Activated naive CD8-positive, alpha-beta T cell treated with anti-CD3 and anti-CD28 coated beads, Interleukin-2, amount 50 U/mL, for 16 hours (primary cell): Measurements from ENCODE around the gene HES1.

ENCODE experiments used
- DNase-seq: peaks from one replicate; pipeline ENCODE4 v3.0.0-alpha.2; 2020; ENCODE audit warnings: low read depth, low spot score

The HES1 gene

DNA sequence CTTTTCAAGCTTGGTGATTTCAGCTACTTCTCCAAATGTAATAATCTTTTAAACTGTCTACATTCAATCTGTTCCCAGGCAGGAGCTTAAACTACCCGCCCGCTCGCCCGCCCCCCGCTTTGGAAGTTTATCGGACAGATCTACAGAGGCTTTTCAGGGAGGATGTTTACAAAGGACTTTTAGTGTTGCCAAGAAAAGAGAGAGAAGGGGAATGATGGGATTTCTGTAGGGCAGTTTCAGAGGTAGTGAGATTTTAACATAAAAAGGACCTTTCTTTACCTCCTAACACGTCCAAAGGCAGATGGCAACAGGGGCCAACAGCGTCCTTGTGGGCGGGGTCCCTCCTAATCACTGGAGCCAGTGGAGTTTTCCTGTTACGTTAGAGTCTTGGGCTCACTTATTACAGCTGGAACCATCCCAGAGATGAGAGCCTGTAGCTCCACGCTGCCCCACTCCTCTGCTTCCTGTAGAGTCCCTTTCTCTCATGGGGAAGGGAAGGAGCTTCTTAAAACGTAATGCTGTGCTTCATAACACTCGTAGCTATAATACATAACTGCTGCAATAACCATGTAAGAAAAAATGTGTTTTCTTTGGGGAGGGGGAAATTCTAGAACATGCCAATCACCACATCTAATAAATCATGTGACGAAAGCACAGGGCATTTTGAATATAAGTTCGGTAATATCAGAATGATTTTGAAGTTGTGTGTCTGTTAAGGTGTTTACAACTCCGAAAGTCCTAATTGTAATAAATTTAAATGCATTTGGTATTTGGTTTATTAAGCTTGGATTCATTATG, 30.9 kb downstream of the HES1 start:
- no peak for DNase-seq

DNA sequence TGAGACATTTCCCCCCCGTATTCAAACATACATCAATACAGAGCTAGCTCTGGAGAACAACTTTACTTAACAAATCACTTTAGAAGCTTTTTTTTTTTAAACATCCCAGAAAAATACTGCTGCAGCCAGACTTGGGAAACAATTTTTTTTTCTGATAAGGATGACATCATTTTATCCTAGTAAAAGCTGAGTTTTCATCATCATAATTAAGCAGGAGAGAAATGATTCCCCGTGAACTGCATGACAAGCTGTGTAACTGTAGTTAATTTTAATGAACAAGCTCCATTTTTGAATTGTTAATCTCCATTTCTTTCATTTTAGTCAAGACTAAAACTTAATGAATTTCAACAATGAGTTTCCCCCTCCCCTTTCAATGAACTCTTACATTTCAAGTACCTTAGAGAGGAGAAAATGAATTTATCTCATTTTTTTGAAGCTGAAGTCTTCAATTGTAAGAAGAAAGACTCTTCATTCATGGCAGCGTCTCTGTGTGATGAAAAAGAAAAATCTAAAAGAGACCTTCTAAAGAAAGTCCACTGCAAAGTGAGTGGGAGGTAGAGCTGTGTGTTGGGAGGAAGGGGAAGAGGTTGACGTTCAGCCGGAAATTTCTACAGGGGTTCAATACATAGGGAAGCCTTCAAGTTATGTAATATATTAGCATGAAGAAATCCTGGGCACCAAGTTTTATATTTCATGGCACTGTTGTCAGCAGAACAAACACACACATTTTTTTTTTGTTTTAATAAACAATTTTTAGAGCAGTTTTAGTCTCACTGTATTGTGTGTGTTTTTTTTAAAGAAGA, 31.7 kb downstream of the HES1 start:
- no peak for DNase-seq

DNA sequence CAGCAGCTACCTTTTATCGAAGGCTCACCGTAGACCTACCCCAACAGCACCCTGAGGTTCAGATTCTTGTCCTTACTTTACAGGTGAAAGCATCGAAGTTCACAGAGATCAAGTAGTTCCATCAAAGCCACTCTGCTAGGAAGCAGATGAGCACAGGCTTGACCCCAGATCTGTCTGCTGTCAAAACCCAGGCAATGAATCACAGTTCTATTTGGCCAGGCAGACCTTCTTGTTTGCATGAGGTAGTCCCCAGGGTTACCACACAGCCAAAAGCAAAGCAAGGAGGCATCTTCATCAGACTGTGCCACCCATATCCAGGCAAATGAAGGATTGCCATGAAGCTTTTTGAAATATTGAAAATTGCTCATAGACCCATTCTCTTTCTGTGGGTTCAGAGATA, 33.0 kb downstream of the HES1 start:
- DNase-seq, result no peak

DNA sequence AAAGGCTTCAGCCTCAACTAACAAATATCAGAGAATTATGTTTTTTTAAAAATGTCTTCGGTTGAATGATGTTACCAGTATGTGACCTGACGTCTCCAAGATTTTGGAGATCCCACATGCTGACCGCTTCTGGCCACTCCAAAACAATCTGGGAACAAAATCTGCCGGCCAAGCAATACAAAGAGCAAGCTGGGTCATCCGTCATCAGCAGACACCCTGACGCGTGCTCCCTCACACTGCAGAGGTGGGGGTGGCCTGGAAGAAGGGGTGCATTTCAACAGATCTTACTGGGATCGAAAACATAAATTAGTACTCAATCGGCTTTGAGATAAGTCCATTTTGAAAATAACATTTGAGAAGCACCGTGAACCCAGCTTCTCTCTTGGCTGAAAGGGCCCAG, 33.6 kb downstream of the HES1 start:
- no peak for DNase-seq

DNA sequence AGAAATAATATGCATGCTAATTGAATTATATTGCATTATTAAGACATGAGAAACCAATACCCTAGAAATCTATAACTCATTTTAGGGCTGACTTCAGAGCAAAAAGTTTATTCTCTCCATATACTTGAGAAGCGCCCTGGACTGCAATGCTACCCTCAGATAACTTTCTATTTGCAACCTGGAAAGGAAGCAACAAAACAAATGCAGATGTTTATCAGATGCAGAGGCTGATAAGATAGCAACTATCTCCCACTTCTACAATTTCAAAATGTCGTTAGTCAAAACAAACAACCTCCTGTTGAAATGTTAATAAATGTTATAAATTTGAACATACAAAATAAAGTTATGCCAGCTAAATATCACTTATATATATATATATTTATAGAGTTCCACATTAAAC, 34.8 kb downstream of the HES1 start:
- no peak for DNase-seq

DNA sequence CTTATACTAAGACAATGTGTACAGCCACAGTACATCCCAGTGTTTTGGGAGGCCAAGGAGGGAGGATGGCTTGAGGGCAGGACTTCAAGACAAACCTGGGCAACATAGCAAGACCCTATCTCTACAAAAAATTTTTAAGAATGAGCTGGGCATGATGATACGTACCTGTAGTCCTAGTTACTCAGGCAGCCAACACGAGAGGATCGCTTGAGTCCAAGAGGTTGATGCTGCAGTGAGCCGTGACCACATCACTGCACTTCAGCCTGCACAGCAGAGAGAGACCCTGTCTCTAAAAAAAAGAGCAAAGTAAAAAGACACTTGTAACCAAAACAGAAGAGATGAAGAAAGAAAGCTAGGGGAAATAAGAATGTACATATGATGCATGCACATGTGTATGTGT, 38.5 kb downstream of the HES1 start:
- DNase-seq, result no peak

DNA sequence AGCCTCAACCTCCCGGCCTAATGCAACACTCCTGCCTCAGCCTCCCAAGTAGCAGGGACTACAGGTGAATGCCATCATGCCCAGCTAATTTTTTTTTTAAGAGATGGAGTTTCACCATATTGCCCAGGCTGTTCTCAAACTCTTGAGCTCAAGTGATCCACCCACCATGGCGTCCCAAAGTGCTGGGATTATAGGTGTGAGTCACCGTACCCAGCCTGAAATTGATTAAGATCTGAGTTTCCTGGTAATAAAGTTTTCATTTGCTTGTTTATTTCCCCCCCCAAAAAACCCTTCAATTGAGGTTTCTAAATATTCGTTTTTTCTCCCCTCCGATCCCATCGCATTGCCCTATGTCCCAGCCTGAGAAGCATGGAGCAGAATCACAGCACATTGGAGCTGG, 39.0 kb downstream of the HES1 start:
- no peak for DNase-seq

DNA sequence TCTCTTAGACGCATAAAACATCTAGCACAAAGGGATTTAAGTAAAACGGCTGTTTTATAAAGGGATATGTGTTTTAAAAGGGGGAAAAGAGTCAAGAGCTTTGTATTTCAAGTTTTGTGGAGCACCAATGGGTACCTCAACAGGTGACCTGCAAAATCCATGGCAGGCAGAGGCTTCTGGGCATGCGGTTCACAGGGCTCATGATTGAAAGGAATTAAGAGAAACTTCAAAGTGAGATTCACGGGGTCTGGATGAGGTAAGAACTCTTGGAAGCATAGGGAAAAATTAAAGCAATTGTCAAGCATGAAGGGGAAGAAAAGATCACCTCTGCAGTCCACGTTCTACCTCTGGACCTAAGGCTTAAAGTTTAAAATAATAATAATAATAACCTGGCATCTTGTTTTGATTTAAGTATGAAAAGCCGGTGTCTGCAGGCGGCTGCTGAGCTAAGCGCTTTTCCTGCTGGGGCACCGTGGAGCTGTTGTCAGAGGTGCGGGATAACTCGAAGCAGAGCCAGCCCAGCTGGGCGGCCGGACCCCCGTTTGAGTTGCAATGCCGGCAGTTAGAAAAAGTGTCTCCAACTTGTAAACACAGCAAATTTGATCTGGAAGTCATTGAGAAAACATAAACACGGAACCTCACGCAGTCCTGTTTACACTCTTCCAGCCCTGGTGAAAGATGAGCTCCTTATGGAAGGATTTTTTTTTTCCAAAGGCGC, 40.5 kb downstream of the HES1 start:
- DNase-seq, result no peak

DNA sequence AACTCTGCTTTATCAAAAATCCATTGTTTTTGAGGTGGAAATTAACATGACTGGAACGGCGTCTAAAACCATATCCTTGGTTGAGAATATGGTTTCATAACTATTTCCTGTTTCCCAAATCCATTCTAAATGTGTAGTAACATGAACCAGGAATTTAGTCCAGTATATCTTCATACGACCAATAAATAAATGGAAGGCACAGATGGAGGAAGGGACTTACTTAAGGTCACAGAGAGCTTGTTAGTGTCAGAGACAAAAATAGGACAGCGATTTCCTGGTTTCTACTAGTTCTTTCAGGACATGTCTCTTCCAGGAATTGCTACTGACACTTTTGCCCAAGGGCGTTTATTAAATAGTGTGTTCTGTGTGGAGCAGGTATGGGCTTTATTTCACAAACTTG, 41.2 kb downstream of the HES1 start:
- no peak for DNase-seq

DNA sequence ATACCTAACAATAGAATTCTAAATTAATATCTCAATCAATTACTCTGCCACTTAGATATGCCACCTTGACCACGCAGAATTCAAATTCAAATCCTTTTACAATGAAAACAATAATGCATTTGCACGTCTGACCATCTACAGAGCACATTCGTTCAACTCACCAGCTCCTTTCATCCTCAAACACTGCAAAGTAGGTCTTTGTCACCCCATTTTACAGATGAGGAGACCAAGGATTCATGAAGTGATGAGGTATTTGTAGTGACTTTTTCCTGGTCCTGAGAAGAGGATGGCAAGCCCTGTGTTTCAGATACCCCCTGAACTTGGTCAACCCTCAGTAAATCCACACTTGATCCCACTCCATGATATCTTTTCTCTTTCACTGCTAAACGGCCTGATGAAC, 42.2 kb downstream of the HES1 start:
- no peak for DNase-seq

DNA sequence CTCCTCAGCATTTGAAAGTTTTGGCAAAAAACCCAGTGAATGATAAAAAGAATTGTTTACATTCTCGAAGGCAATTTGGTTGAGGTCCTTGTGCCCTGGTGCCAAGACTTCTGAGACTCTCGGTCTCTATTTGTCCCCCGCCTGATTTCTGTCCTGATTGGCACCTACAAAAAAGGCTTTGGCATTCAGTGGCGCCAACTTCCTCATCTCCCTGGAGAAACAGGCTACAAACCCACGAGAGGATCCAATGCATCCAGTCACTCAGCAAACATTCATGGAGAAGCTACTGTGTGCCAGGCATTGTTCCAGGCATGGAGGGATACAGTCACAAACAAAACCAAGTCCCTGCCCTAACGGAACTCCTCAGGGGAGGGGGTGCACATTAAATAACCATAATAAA, 42.7 kb downstream of the HES1 start:
- DNase-seq, result no peak

DNA sequence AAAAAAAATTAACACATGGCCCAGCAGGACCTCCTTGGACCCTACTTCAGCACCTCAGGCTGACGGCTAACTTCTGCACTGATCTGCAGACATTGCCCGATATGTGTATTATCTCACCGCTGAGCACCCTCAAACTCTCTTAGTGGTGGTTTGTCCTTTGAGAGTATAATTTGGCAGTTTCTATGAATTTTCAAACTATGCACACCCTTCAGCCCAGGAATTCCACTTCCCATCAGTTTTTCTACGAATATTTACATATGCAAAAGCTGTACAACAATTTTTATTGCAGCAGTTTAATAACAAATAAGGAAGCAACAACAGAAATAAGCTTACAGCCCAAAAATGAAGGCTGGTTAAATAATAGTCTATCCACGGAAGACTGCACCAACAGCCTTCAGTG, 44.6 kb downstream of the HES1 start:
- DNase-seq, result no peak

DNA sequence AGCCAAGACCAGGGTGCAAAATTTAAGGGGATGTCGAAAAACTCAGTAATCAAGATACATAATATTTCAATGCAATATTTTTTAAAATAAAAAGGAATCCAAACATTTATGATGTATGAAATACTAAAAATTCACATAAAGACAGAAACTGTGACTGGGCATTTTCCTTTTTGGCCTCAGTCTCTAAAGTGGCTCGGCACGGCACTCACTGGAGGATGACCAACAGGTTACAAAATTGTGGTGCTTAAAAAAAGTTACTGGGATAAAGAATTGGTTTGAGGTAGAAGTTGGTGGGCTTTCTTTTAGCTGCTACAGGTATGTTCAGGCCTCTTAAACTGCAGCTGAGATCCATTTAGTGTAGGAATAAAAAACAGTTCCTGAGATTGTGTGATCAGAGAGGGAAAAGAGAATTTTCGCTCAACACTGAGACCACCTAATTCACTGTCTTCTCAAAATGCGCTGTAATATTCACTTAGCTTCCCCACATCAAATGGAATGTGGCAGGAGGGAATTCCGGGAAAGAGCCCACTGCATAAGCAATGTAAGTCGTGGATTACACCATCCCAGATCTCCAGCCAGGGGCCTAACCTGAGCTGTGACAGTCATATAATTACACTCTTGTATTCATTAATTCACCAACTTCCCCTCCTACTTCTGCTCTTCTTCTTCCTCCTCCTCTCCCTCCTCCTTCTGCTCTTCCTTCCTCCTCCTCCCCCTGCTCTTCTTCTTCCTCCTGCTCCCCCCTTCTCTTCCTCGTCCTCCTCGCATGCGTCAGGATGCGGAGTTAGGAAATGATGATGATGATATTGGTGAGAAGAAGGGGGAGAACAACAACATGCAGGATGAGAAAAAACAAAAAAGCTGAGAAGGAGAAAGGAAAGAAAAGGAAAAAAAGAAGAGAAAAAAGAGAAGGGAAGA, 45.9 kb downstream of the HES1 start:
- DNase-seq, result no peak

DNA sequence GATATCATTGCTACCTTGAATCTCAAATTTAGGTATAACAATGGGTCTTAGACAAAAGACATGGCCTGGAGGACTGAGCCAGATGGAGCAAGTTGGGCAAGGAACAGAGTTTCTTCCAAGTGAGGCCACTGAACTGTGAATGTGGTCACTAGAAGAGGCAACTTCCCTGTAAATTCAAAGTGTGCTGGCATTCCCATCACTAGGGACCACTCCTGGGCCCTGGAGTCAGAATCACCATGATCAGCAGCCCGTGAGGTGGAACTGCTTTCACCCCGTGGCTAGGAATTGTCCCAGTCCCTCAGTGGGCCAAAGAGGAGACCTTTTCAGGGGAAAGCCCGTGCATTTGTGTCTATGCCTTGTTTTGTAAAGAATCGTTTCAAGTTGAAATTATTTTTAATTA, 47.3 kb downstream of the HES1 start:
- DNase-seq, result no peak

DNA sequence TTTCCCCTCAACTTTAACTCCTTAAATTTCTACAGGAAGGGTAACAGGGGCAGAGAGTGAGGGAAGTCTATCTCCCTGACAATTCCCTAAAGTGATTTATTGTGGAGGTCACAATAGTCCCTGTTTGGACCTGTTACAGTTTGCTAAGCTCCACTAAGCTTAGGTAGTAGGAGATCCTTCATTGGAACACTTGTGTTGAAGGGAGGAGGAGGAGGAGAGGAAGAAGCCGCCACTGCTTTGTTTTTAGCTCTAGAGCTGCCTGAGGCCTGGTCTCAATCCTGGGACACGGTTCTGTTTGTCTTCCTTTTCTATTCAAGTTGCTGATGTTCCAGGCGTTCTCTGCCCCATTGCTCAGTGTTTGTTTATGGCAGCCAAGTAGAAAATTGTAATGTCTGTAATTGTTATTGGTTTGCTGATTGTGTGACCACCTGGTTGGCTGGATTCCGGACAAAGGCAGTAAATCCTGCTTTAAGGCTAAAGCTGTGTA, 48.4 kb downstream of the HES1 start:
- no peak for DNase-seq

DNA sequence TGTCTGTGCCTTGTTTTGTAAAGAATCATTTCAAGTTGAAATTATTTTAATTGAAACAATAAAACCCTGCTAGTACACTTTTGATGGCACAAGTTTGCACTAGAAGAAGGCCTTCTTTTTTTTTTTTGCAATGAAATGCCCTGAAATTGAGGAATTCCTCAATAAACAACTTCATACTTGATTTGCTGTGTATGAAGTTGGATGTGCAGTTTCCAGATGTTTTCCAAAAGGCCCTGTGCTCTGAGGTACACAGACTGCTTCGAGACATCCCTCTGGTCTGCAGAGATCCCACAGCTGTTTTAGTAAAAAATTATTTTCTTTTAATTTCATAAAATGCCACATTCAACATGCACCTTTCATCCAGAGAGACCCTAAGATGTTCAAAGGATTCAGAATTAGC, 48.9 kb downstream of the HES1 start:
- DNase-seq, result no peak

DNA sequence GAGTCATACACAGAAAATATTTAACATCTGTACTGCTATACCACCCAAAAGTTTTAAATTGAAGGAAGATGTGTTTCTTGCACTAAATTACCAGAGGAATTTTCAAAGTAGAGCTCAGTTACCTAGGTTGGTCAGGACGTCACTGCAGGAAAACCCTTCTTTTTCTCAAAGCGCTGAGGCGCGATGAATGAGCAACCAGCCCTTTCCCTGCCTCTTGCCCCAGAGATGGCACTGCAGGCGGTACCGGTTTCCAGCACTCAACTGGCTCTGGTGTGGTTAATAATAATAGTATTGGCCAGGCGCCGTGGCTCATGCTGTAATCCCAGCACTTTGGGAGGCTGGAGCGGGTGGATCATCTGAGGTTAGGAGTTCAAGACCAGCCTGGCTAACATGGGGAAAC, 49.3 kb downstream of the HES1 start:
- DNase-seq, result no peak

DNA sequence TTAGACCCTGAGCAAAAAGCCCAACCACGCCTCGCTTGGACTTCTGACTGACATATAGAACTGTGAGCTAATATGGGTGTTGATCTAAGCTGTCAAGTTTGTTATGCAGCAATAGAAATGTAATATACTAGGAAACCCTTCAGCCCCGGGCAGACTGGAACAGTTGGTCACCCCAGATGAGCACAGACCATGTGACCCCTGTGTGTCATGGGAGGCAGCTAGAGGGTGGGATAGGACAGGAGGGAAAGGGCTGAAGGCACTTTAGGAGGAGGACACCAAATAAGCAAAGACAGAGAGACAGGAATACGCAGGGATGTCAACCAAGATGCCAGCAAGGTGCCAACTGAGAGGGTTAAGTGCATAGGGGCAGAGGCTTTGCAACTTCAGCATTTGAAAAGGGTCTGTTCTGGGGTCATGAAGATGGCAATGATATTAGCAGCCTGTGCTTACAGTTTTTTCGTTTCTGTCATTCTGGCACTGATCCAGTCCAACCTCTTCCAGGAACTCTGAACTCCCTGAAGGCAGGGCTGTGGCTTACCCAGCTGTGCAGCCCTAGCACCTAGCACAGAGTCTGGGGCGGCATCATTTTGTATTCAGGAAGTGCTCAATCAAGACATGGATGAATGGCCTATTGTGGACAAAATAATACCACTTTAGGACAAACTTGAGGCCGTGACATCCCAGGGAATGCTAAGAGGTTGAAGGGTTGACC, 51.4 kb downstream of the HES1 start:
- DNase-seq, result no peak
